HG03135 (cell line): ENCODE measurements around the gene ADAMTSL1.

ENCODE experiments used
- ATAC-seq: cut with Tn5 transposase; IDR thresholded peaks from one replicate; pipeline ENCODE4 v1.9.1; 2021; ENCODE audit warnings: mild to moderate bottlenecking, moderate library complexity; ENCODE audit not compliant: unreplicated experiment

Gene ADAMTSL1

DNA sequence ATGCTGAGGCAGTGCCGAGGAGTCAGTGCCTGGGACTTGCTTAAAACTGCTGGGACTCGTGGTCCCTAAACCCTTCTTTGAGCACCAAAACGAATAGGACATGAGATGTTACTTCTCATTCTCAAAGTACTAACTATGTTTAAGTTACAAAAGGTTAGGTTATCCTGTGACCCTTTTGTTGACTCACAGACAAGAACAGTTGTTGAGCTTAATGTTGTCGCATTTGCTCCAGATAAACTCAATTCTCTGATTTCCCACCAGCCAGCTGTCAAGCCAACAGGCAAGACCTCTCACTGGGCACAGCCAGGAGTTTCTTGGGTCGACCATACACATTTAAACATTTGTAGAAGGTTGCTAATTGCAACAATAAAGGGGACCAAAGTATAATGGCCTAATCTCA, 249.4 kb downstream of the ADAMTSL1 start:
- no peak for ATAC-seq

DNA sequence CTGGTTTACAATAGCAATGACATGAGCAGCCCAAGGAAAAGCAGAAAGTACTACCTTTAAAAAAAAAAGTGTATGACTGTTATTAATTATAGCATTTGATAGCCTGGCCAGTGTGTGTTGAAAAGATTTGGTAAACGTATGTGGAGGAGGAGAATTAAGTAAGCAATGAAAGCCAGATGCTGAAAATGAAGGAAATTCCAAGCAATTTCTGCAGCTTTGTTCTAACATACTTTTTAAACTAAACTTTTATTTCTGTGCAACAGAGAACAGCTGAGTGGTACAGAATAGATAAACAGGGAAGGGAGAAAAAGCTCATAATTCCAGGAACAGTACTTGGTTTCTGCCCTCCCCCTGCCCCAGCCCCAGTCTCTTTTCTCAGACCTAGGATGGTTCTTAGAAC, 252.6 kb downstream of the ADAMTSL1 start:
- no peak for ATAC-seq

DNA sequence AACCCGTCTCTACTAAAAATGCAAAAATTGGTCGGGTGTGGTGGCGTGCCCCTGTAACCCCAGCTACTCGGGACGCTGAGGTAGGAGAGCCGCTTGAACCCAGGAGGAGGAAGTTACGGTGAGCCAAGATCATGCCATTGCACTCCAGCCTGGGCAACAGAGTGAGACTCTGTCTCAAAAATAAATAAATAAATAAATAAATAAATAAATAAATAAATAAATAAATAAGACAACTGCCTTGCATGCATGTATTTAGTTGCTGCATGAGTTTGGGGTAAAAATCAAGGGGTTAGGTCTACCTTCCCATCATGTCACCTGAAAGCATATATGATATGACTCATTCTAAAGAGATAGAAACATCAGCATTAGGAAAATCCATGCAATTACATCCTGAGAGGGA, 254.0 kb downstream of the ADAMTSL1 start:
- no peak for ATAC-seq

- no peak for ATAC-seq
Observed at GRCh38 chr9:18728642-18729041, 254.7 kb downstream of the ADAMTSL1 start.

- no peak for ATAC-seq
Observed at GRCh38 chr9:18730241-18730640, 256.3 kb downstream of the ADAMTSL1 start.

- ATAC-seq, result no peak
Observed at GRCh38 chr9:18739127-18739526, 265.2 kb downstream of the ADAMTSL1 start.

- ATAC-seq, result no peak
Observed at GRCh38 chr9:18739641-18740318, 265.8 kb downstream of the ADAMTSL1 start.

DNA sequence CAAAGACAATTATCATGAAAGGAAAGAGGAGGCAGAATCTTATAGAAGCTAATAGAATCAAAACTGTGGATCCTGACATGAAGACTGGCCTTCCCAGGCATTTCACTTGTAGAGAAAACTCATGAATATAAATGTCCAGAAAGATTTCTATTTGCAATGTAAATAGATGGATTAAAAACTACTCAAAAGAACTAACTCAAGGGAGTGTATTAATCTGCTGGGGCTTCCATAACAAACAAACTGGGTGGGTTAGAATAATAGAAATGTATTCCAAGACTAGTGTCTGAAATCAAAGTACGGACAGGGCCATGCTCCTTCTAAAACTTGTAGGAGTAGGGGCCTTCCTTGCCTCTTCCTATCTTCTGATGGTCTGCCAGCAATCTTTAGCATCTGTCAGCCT, 267.4 kb downstream of the ADAMTSL1 start:
- ATAC-seq, result no peak

DNA sequence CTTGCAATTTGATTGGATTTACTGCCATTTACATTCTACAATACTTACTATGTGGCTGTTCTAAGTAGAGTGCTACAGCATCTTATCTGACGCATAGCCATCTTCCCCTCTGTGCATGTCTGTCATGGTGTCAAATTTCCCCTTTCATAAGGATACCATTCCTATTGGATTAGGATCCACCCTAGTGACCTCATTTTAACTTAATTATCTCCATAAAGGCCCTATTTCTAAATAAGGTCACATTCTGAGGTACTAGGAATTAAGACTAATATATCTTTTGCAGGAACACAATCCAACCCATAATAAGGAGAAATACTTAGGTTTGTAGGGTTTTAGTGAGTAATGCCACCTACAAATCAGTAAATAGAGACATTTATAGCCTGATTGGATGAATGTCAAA, 268.0 kb downstream of the ADAMTSL1 start:
- ATAC-seq, result no peak

- no peak for ATAC-seq
Observed at GRCh38 chr9:18743421-18743820, 269.5 kb downstream of the ADAMTSL1 start.

DNA sequence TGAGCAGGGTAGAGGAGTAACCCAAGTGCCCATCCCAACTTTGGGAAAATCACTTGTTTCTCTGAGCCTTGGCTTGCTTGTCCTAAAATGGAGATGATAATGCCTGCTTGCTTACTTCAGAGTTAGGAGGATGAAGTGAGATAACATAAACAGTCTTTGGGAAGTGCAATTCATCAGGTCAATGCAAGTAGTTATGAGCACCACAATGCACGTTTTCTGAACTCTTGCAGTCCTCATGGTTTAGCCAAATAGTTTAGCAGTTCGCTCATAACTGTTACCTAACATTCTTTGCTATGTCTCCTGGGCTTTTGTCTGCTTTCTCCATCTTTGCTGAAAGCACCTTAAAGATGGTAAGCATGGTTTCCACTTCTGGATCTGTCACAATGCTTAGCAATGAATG, 270.0 kb downstream of the ADAMTSL1 start:
- ATAC-seq, result no peak

GRCh38 chr9:18745710-18746109, 271.8 kb downstream of the ADAMTSL1 start:
- no peak for ATAC-seq

- ATAC-seq, result no peak
Observed at GRCh38 chr9:18746631-18747030, 272.7 kb downstream of the ADAMTSL1 start.

GRCh38 chr9:18747595-18747994, 273.6 kb downstream of the ADAMTSL1 start:
- ATAC-seq, result no peak

- no peak for ATAC-seq
Observed at GRCh38 chr9:18748251-18748701, 274.3 kb downstream of the ADAMTSL1 start.

DNA sequence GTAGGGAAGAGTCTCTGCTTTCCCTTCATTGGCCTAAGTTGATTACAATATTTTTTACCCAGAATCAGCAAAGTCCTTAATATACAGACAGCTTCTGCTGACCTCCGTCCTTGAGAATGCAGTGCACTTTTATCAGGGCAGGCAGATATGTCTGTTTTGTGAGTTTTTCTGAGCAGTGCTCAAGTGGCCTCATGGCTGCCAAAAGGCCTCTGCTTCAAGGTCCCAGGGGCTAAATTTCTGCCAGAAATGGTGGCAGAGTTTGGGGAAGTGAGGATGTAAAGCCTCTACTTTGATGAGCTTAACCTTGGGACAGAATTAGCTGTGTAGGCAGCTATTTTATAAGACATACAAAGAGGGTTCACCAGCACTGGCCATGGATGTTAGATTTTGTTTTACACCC, 275.8 kb downstream of the ADAMTSL1 start:
- ATAC-seq, result no peak

- no peak for ATAC-seq
Observed at GRCh38 chr9:18753904-18754303, 280.0 kb downstream of the ADAMTSL1 start.

DNA sequence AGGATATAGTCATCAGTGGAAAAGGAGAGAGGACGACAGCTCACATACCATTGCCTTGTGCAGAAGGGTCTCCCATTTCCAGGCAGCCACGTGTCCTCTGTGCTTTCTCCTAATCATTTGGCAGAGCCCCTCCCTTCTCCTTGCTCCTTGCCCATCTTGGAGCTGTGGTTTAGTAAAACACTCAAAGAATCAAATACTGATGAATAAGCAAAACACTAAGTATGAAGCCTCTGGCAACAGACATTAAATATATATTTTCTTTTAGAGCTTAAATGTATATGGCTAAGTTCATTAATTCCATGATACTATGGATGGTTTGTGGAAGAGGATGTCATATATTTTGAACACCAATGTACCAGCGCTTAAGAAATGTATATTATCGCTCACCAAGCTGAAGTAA, 280.6 kb downstream of the ADAMTSL1 start:
- no peak for ATAC-seq

- no peak for ATAC-seq
Observed at GRCh38 chr9:18755263-18755662, 281.3 kb downstream of the ADAMTSL1 start.

DNA sequence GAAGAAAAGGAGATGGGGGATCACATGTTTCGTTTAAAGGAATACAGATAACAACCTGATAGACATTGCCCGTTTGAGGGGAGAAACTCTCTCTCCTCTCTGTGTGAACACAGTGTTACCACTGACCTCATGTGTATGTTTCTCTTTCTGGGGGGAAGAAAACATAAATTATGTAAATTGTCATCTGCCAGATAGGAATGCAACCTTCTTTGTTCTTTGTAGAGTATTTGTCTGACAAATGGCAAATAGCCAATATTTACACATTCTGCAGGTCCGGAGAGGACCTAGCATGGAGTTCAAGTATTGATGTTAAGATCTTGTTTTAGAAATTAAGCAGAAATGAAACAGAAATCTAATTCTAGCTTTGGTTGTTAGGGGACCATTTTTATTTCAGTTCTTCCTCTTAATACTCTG, 282.8 kb downstream of the ADAMTSL1 start:
- no peak for ATAC-seq

GRCh38 chr9:18759827-18760226, 285.9 kb downstream of the ADAMTSL1 start:
- ATAC-seq, result no peak

DNA sequence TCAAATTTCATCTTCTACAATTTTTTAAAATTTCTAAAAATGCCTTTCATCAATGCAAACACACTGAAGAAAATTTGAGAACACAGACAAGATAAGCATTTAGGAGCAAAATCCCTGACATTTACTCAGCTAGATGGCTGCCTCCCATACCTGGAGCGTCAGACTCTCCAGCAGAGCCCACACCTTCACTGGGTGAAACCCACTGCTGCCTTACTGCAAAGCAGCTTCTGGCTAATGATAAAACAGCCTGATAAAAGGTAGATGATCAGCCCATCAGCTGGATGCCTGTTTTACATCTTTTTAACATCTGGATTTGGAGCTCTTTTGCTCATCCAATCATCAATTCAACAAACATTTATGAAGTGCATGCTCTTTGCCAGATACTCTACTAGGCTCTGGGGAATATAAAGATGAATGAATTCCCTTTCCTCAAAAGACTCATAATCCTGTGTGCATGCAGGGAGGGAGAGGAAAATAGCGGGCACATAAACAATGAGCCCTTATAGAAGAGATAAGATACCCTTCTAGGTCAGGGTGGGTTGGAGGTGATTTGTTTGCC, 287.9 kb downstream of the ADAMTSL1 start:
- ATAC-seq, result no peak

- no peak for ATAC-seq
Observed at GRCh38 chr9:18766989-18767550, 293.1 kb downstream of the ADAMTSL1 start.
